Measurements from ENCODE around the gene ZNF362. TPM values are rescaled to one million over a fixed set of nuclear protein-coding genes. Genes with fewer than 3 reads are reported as not detected.

Gene ZNF362
- total and polyA plus RNA-seq, 2 experiments from 2014 or later, result 11.0 to 12.9 TPM

GRCh38 chr1:33305816-33306652, 49.7 kb downstream of the ZNF362 start:
- Mint-ChIP-seq H3K27me3 (ENCODE audit: insufficient read depth, low read depth, poor library complexity) (peaks cover 31% of the 10 kb centered on the region), H3K4me3 (peak overlapping the region; percentile 46; the same call in 2 of the 3 replicates), H3K9me3 (peaks cover 10% of the 10 kb centered on the region; the same call in 2 of the 3 replicates)

More at GRCh38 chr1:33305816-33306652, 49.7 kb downstream of the ZNF362 start:
- Histone ChIP-seq H4K20me1 (replicated peaks; ENCODE audit: insufficient read depth) (no peaks in the 10 kb centered on the region; the same call in 1 of the 2 replicates), H3K36me3 (ENCODE audit: insufficient read depth) (no peaks in the 10 kb centered on the region), H3K4me3 (peak overlapping the region; percentile 53), H3K4me1 (ENCODE audit: insufficient read depth) (peaks cover 5% of the 10 kb centered on the region; the same call in 1 of the 2 replicates), H3K79me2 (replicated peaks; ENCODE audit: insufficient read depth) (no peaks in the 10 kb centered on the region), H3K9me2 (ENCODE audit: insufficient read depth) (peaks cover 2% of the 10 kb centered on the region; the same call in 1 of the 2 replicates), H3F3A (replicated peaks; ENCODE audit: low read depth) (no peaks in the 10 kb centered on the region), H3K27ac (ENCODE audit: low read depth) (no peak overlapping the region), H2AFZ (peak overlapping the region; percentile 84), H3K4me2 (peak overlapping the region; percentile 76), H3K27me3 (ENCODE audit: insufficient read depth) (peaks cover 32% of the 10 kb centered on the region)
- peak; percentile 53 for ATAC-seq
- DNase-seq (ENCODE audit: low spot score), result no peak
- TF ChIP-seq NANOG (IDR thresholded peaks at IDR 0.05; ENCODE audit: borderline replicate concordance) (no peak), CTCF (conservative IDR thresholded peaks at IDR 0.05; ENCODE audit: low read depth in 2 of 2) (no peak), EZH2phosphoT487 (IDR thresholded peaks at IDR 0.05; ENCODE audit: unreplicated experiment) (no peak), CREB1 (CRISPR knock-in tag; IDR thresholded peaks at IDR 0.05; ENCODE audit: low read depth) (no peak), ZNF462 (CRISPR knock-in tag; IDR thresholded peaks at IDR 0.05) (no peak)
- no peak overlapping the region for H3K27ac Mint-ChIP-seq
- H3K36me3 Mint-ChIP-seq (ENCODE audit: low read depth), result peaks cover 8% of the 10 kb centered on the region; the same call in 2 of the 3 replicates
- H3K4me1 Mint-ChIP-seq, result peaks cover 3% of the 10 kb centered on the region; the same call in 2 of the 3 replicates
